CD4-positive, CD25-positive, alpha-beta regulatory T cell (primary cell): ENCODE measurements around the gene CHRNA10. TPM values are rescaled to one million over a fixed set of nuclear protein-coding genes. Genes with fewer than 3 reads are reported as not detected.

ENCODE experiments used
- ATAC-seq, 2 donors: fragments of 150-1000 bp; cut with Tn5 transposase; one replicate each; pipeline ENCODE4 v1.10.0; 2021; ENCODE audit warnings: low read depth in 2 of 2, moderate number of reproducible peaks in 2 of 2, moderate library complexity in 1 of 2
- DNase-seq, 3 donors: peaks; one replicate each; pipeline versions ENCODE4 v3.0.0 to v3.0.0-alpha.2; 2012 to 2022; ENCODE audit warnings: mixed read lengths in 1 of 3
- H3K27ac ChIP-seq: one replicate; pipeline ENCODE4 v1.7.0; 2013; ENCODE audit warnings: mild to moderate bottlenecking, low read length; ENCODE audit not compliant: insufficient read depth, poor library complexity, severe bottlenecking
- H3K27me3 ChIP-seq: one replicate; pipeline ENCODE4 v1.7.0; 2013; ENCODE audit warnings: low read length; ENCODE audit not compliant: control insufficient read depth, insufficient read depth
- H3K36me3 ChIP-seq: one replicate; pipeline ENCODE4 v1.7.0; 2013; ENCODE audit warnings: mild to moderate bottlenecking, low read length, moderate library complexity; ENCODE audit not compliant: control insufficient read depth, insufficient read depth
- H3K4me1 ChIP-seq: 2 replicates; pipeline ENCODE4 v1.7.0; 2013; ENCODE audit warnings: mild to moderate bottlenecking, low read length; ENCODE audit not compliant: insufficient read depth, control insufficient read depth, poor library complexity, severe bottlenecking
- H3K4me3 ChIP-seq: one replicate; pipeline ENCODE4 v1.7.0; 2013; ENCODE audit warnings: low read depth, mild to moderate bottlenecking, low read length, moderate library complexity
- H3K9me3 ChIP-seq, 2 experiments: 1 replicate in 1 of 2; 2 replicates in 1 of 2; pipeline ENCODE4 v1.7.0; 2013; ENCODE audit warnings: low read length in 2 of 2, mild to moderate bottlenecking in 1 of 2, moderate library complexity in 1 of 2; ENCODE audit not compliant: control insufficient read depth in 2 of 2
- H3K27ac Mint-ChIP-seq, 3 donors: one replicate each; pipeline ENCODE4 v1.8.0; 2020 to 2022; ENCODE audit warnings: mild to moderate bottlenecking in 3 of 3, mixed read lengths in 3 of 3, moderate library complexity in 2 of 3
- H3K27me3 Mint-ChIP-seq: one replicate; pipeline ENCODE4 v1.8.0; 2022; ENCODE audit warnings: mild to moderate bottlenecking, mixed read lengths
- H3K36me3 Mint-ChIP-seq: one replicate; pipeline ENCODE4 v1.8.0; 2020; ENCODE audit warnings: mixed read lengths
- H3K4me1 Mint-ChIP-seq, 4 donors: one replicate each; pipeline ENCODE4 v1.8.0; 2020 to 2022; ENCODE audit warnings: mixed read lengths in 4 of 4, mild to moderate bottlenecking in 1 of 4
- H3K4me3 Mint-ChIP-seq, 4 donors: one replicate each; pipeline ENCODE4 v1.8.0; 2020 to 2022; ENCODE audit warnings: mild to moderate bottlenecking in 4 of 4, mixed read lengths in 4 of 4, moderate library complexity in 3 of 4
- H3K9me3 Mint-ChIP-seq, 7 donors: one replicate each; pipeline ENCODE4 v1.8.0; 2020 to 2022; ENCODE audit warnings: mixed read lengths in 7 of 7, mild to moderate bottlenecking in 3 of 7, moderate library complexity in 2 of 7
- polyA plus RNA-seq, 4 donors: library from polyadenylated mRNA; unstranded; fragments of 300-500 nt; fragmentation: Illumina TruSeq; gene quantifications; one replicate each; pipeline ENCODE4 v1.2.3, GENCODE V29; 2021
- total RNA-seq: library from RNA; stranded (reverse); gene quantifications from one replicate; pipeline ENCODE4 v1.2.3, GENCODE V29; 2022

Gene CHRNA10
- total and polyA plus RNA-seq, 5 donors from 2014 or later: 0.21 to 1.4 (median 0.40) TPM; not detected in 2

DNA sequence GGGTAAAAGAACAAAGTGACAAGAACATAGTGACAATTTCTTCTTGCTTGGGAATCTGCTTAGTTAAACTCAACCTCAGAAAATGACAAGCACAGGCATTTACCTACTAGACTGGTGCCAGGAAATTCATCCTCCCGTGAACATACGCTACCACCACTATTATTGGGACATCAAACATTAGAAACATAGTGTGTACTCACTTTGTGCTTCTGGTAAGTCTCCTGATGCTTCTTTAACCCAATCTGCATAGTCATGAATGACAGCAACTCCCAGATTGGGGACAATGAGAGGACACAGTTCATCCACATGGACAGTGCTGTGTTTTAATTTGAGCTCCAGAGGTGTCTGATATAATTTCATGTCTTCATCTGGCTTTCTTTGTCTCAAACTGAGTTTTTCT lies 29.2 kb upstream of the CHRNA10 start:
- Histone ChIP-seq H3K4me3 (no peak overlapping the region), H3K27me3 (no peaks in the 10 kb centered on the region), H3K4me1 (no peaks in the 10 kb centered on the region), H3K36me3 (peaks cover 89% of the 10 kb centered on the region), H3K27ac (no peak overlapping the region), H3K9me3 (no peaks in the 10 kb centered on the region)
- peaks cover 0 to 2% (median under 1%) of the 10 kb centered on the region in 4 donors for H3K4me1 Mint-ChIP-seq
- no peak overlapping the region for H3K27ac Mint-ChIP-seq
- no peaks in the 10 kb centered on the region for H3K9me3 Mint-ChIP-seq
- no peak for ATAC-seq
- H3K27me3 Mint-ChIP-seq: no peaks in the 10 kb centered on the region
- H3K4me3 Mint-ChIP-seq: no peak overlapping the region
- no peak for DNase-seq
- H3K36me3 Mint-ChIP-seq: peaks cover 49% of the 10 kb centered on the region

DNA sequence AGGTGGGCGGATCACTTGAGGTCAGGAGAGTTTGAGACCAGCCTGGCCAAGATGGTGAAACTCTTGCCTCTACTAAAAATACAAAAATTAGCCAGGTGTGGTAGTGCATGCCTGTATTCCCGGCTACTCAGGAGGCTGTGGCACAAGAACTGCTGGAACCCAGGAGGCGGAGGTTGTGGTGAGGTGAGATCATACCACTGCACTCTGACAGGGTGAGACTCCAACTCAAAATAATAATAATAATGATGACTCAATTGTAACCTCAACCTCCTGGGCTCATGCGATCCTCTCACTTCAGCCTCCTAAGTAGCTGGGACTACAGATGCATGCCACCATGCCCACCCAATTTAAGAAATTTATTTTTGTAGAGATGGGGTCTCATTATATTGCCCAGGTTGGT lies 15.6 kb upstream of the CHRNA10 start:
- no peaks in the 10 kb centered on the region for H3K9me3 Mint-ChIP-seq
- H3K9me3 ChIP-seq: no peaks in the 10 kb centered on the region
- H3K27ac Mint-ChIP-seq: no peak overlapping the region
- no peaks in the 10 kb centered on the region for H3K4me1 ChIP-seq
- no peak overlapping the region for H3K4me3 Mint-ChIP-seq
- peaks cover 0 to 4% (median 2%) of the 10 kb centered on the region in 4 donors for H3K4me1 Mint-ChIP-seq
- H3K27ac ChIP-seq: no peak overlapping the region
- no peaks in the 10 kb centered on the region for H3K27me3 ChIP-seq
- H3K36me3 ChIP-seq: peaks cover 83% of the 10 kb centered on the region
- H3K36me3 Mint-ChIP-seq: peaks cover 43% of the 10 kb centered on the region
- no peak for DNase-seq
- no peaks in the 10 kb centered on the region for H3K27me3 Mint-ChIP-seq
- H3K4me3 ChIP-seq: no peak overlapping the region
- ATAC-seq: no peak

GRCh38 chr11:3685923-3686322 lies 14.7 kb upstream of the CHRNA10 start:
- Histone ChIP-seq H3K9me3 (no peaks in the 10 kb centered on the region), H3K4me3 (no peak overlapping the region), H3K36me3 (peaks cover 83% of the 10 kb centered on the region), H3K27me3 (no peaks in the 10 kb centered on the region), H3K27ac (no peak overlapping the region), H3K4me1 (no peaks in the 10 kb centered on the region)
- ATAC-seq: no peak
- H3K36me3 Mint-ChIP-seq: peaks cover 49% of the 10 kb centered on the region
- peaks cover 0 to 4% (median 2%) of the 10 kb centered on the region in 4 donors for H3K4me1 Mint-ChIP-seq
- no peaks in the 10 kb centered on the region for H3K27me3 Mint-ChIP-seq
- peak overlapping the region in 1 of 3 donors; percentile 36 for H3K27ac Mint-ChIP-seq
- H3K4me3 Mint-ChIP-seq: no peak overlapping the region
- no peak for DNase-seq
- H3K9me3 Mint-ChIP-seq: no peaks in the 10 kb centered on the region

- no peaks in the 10 kb centered on the region for H3K27me3 Mint-ChIP-seq
- no peak for DNase-seq
- H3K36me3 Mint-ChIP-seq: peaks cover 53% of the 10 kb centered on the region
- H3K4me3 Mint-ChIP-seq: no peak overlapping the region
- H3K27ac ChIP-seq: no peak overlapping the region
- ATAC-seq: no peak
- H3K27me3 ChIP-seq: no peaks in the 10 kb centered on the region
- H3K4me1 Mint-ChIP-seq: peaks cover 0 to 9% (median 2%) of the 10 kb centered on the region in 4 donors
- no peaks in the 10 kb centered on the region for H3K9me3 Mint-ChIP-seq
- H3K9me3 ChIP-seq: no peaks in the 10 kb centered on the region
- peaks cover 83% of the 10 kb centered on the region for H3K36me3 ChIP-seq
- H3K27ac Mint-ChIP-seq: no peak overlapping the region
- no peaks in the 10 kb centered on the region for H3K4me1 ChIP-seq
- no peak overlapping the region for H3K4me3 ChIP-seq
Measured at GRCh38 chr11:3684819-3685172, 13.6 kb upstream of the CHRNA10 start.

GRCh38 chr11:3684129-3684818 lies 13.1 kb upstream of the CHRNA10 start:
- Histone ChIP-seq H3K4me1 (no peaks in the 10 kb centered on the region), H3K27me3 (no peaks in the 10 kb centered on the region), H3K36me3 (peaks cover 84% of the 10 kb centered on the region), H3K4me3 (no peak overlapping the region), H3K27ac (no peak overlapping the region), H3K9me3 (no peaks in the 10 kb centered on the region)
- Mint-ChIP-seq H3K27me3 (no peaks in the 10 kb centered on the region), H3K4me3 (no peak overlapping the region), H3K9me3 (no peaks in the 10 kb centered on the region), H3K4me1 (peaks cover 0 to 9% (median 2%) of the 10 kb centered on the region in 4 donors), H3K36me3 (peaks cover 57% of the 10 kb centered on the region), H3K27ac (peak overlapping the region in 1 of 3 donors; percentile 12)
- ATAC-seq: no peak
- no peak for DNase-seq

DNA sequence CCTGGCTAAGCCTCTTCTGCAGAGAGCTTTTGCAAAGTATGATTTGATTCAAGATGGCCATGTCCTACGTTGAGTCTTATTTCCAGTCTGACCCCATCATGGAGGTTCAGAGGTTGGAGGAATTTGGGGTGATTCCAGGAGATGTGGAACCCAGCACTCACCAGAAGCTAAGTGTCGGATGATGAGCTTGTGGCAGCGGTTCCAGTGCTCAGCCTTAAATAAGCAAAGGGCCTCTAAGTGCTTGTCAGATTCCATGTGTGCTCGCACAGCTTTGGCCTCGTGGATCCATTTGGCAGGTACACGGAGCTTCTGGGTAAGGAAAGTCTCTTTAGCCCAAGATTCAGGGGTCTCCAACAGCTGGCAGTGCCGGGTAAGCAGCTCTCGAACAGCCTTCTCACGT lies 11.9 kb upstream of the CHRNA10 start:
- no peaks in the 10 kb centered on the region for H3K27me3 ChIP-seq
- H3K4me1 Mint-ChIP-seq: peaks cover 0 to 9% (median 2%) of the 10 kb centered on the region in 4 donors
- H3K36me3 Mint-ChIP-seq: peaks cover 67% of the 10 kb centered on the region
- no peak overlapping the region for H3K4me3 Mint-ChIP-seq
- H3K9me3 ChIP-seq: no peaks in the 10 kb centered on the region
- no peaks in the 10 kb centered on the region for H3K9me3 Mint-ChIP-seq
- no peak for ATAC-seq
- peak overlapping the region in 1 of 3 donors; percentile 25 for H3K27ac Mint-ChIP-seq
- H3K4me1 ChIP-seq: no peaks in the 10 kb centered on the region
- peaks cover 93% of the 10 kb centered on the region for H3K36me3 ChIP-seq
- no peak overlapping the region for H3K4me3 ChIP-seq
- DNase-seq: no peak
- no peaks in the 10 kb centered on the region for H3K27me3 Mint-ChIP-seq
- no peak overlapping the region for H3K27ac ChIP-seq

DNA sequence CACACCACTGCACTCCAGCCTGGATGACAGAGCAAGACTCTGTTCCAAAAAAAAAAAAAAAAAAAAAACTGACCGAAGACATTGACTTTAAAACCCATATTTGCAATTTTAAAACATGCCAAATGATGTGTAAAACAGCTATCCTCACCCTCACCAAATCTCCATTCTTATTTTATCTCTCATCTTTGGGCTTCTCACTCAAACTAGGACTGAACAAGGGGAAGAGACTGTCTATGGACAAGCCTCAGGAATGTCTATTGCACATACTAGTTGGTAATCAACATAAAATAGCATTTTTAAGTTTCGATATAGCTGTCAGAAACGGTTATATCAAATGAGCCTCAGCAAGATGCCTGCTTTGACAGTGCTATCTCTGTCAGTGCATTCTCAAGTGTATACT lies 7.9 kb upstream of the CHRNA10 start:
- Histone ChIP-seq H3K27me3 (no peaks in the 10 kb centered on the region), H3K9me3 (no peaks in the 10 kb centered on the region), H3K36me3 (peaks cover 92% of the 10 kb centered on the region), H3K4me3 (no peak overlapping the region), H3K4me1 (no peaks in the 10 kb centered on the region), H3K27ac (no peak overlapping the region)
- no peak for ATAC-seq
- H3K27me3 Mint-ChIP-seq: no peaks in the 10 kb centered on the region
- H3K9me3 Mint-ChIP-seq: no peaks in the 10 kb centered on the region
- peaks cover 66% of the 10 kb centered on the region for H3K36me3 Mint-ChIP-seq
- DNase-seq: no peak
- no peak overlapping the region for H3K27ac Mint-ChIP-seq
- peaks cover 0 to 11% (median 2%) of the 10 kb centered on the region in 4 donors for H3K4me1 Mint-ChIP-seq
- H3K4me3 Mint-ChIP-seq: no peak overlapping the region

- no peaks in the 10 kb centered on the region for H3K27me3 ChIP-seq
- no peaks in the 10 kb centered on the region for H3K9me3 Mint-ChIP-seq
- H3K27me3 Mint-ChIP-seq: no peaks in the 10 kb centered on the region
- H3K36me3 ChIP-seq: peaks cover 91% of the 10 kb centered on the region
- no peak overlapping the region for H3K4me3 Mint-ChIP-seq
- H3K4me1 ChIP-seq: no peaks in the 10 kb centered on the region
- peaks cover 63% of the 10 kb centered on the region for H3K36me3 Mint-ChIP-seq
- no peak overlapping the region for H3K27ac ChIP-seq
- DNase-seq (no peak), ATAC-seq (no peak)
- H3K27ac Mint-ChIP-seq: peak overlapping the region in 2 of 3 donors; percentile 38 to 82
- no peaks in the 10 kb centered on the region for H3K9me3 ChIP-seq
- peaks cover 0 to 8% (median 0%) of the 10 kb centered on the region in 4 donors for H3K4me1 Mint-ChIP-seq
- no peak overlapping the region for H3K4me3 ChIP-seq
Measured at GRCh38 chr11:3675971-3676370, 4.8 kb upstream of the CHRNA10 start.
